ENCODE measurements around the gene TFF3.
A peak's percentile ranks its signal among the peaks of the same experiment; 100 is the strongest.

TFF3 gene

GRCh38 chr21:42346866-42347600 lies 31.8 kb upstream of the TFF3 start:
- no peak for DNase-seq

- no peak for DNase-seq
Measured at GRCh38 chr21:42346441-42346840, 31.2 kb upstream of the TFF3 start.

- no peak for DNase-seq
Measured at GRCh38 chr21:42344631-42345030, 29.4 kb upstream of the TFF3 start.

- DNase-seq, result no peak
Measured at GRCh38 chr21:42343963-42344510, 28.8 kb upstream of the TFF3 start.

- DNase-seq, result no peak
Measured at GRCh38 chr21:42343556-42343955, 28.3 kb upstream of the TFF3 start.

GRCh38 chr21:42343101-42343500 lies 27.9 kb upstream of the TFF3 start:
- DNase-seq, result no peak

- DNase-seq, result no peak
Measured at GRCh38 chr21:42341776-42342542, 26.8 kb upstream of the TFF3 start.

- DNase-seq, result no peak
Measured at GRCh38 chr21:42340187-42341050, 25.2 kb upstream of the TFF3 start.

GRCh38 chr21:42338729-42339715 lies 23.8 kb upstream of the TFF3 start:
- no peak for DNase-seq

GRCh38 chr21:42337830-42338728 lies 22.9 kb upstream of the TFF3 start:
- peak; percentile 88 for DNase-seq

- no peak for DNase-seq
Measured at GRCh38 chr21:42337276-42337675, 22.1 kb upstream of the TFF3 start.

- no peak for DNase-seq
Measured at GRCh38 chr21:42336054-42336453, 20.8 kb upstream of the TFF3 start.

- DNase-seq, result no peak
Measured at GRCh38 chr21:42332557-42333317, 17.5 kb upstream of the TFF3 start.

- DNase-seq, result no peak
Measured at GRCh38 chr21:42331660-42332059, 16.5 kb upstream of the TFF3 start.

GRCh38 chr21:42330380-42331371 lies 15.5 kb upstream of the TFF3 start:
- no peak for DNase-seq

- no peak for DNase-seq
Measured at GRCh38 chr21:42324896-42325295, 9.7 kb upstream of the TFF3 start.

GRCh38 chr21:42321845-42322244 lies 6.6 kb upstream of the TFF3 start:
- no peak for DNase-seq

GRCh38 chr21:42321231-42321630 lies 6.0 kb upstream of the TFF3 start:
- no peak for DNase-seq

GRCh38 chr21:42320791-42321190 lies 5.6 kb upstream of the TFF3 start:
- DNase-seq, result no peak
